ENCODE data around the gene NEDD4L. TPM values are rescaled to one million over a fixed set of nuclear protein-coding genes. Genes with fewer than 3 reads are reported as not detected.

The NEDD4L gene
- polyA plus RNA-seq, 1 donor (not counting 4 experiments of a cell fraction or from before 2014, with no cell fraction given) = 52.6 TPM

GRCh38 chr18:58350526-58350925, 306.5 kb downstream of the NEDD4L start:
- H3K36me3 ChIP-seq (ENCODE audit: control insufficient read depth in 2 of 2, extremely low read depth in 1 of 2, insufficient read depth in 2 of 2, low read length in 2 of 2) = peaks cover 31 to 35% of the 10 kb centered on the region in 2 experiments
- FAIRE-seq = no peak

GRCh38 chr18:58351776-58352175, 307.8 kb downstream of the NEDD4L start:
- H2AFZ ChIP-seq (ENCODE audit: control insufficient read depth, low read length) = no peak overlapping the region
- H3K9me1 ChIP-seq (ENCODE audit: control insufficient read depth, extremely low read depth, insufficient read depth, low read length) = no peaks in the 10 kb centered on the region
- DNase-seq (ENCODE audit: low read depth, low spot score) (no peak), FAIRE-seq (no peak)
- no peak for TF ChIP-seq CTCF (optimal IDR thresholded peaks at IDR 0.05 in 1 of 3, IDR thresholded peaks at IDR 0.05 in 1 of 3, conservative IDR thresholded peaks at IDR 0.05 in 1 of 3; ENCODE audit: extremely low read depth in 1 of 3, insufficient read depth in 2 of 3, low read length in 3 of 3)
- no peak for TF ChIP-seq EZH2 (IDR thresholded peaks at IDR 0.05; ENCODE audit: low read length)
- no peaks in the 10 kb centered on the region for H3K27me3 ChIP-seq (ENCODE audit: control insufficient read depth, extremely low read depth, insufficient read depth, low read length)
- no peaks in the 10 kb centered on the region for H3K4me1 ChIP-seq (ENCODE audit: control insufficient read depth, extremely low read depth, insufficient read depth, low read length)
- H3K79me2 ChIP-seq (ENCODE audit: control insufficient read depth, insufficient read depth, low read length) = no peaks in the 10 kb centered on the region
- H3K9me3 ChIP-seq (ENCODE audit: control insufficient read depth, low read depth, low read length) = no peaks in the 10 kb centered on the region
- H3K9ac ChIP-seq (ENCODE audit: control insufficient read depth, extremely low read depth, insufficient read depth, low read length) = no peak overlapping the region
- no peak overlapping the region for H3K27ac ChIP-seq (ENCODE audit: control insufficient read depth, insufficient read depth, low read length)
- H4K20me1 ChIP-seq (ENCODE audit: control insufficient read depth, extremely low read depth, insufficient read depth, low read length) = no peaks in the 10 kb centered on the region
- H3K4me2 ChIP-seq (ENCODE audit: control insufficient read depth, extremely low read depth, insufficient read depth, low read depth, low read length) = no peak overlapping the region
- no peak overlapping the region for H3K4me3 ChIP-seq (ENCODE audit: control insufficient read depth in 2 of 3, extremely low read depth in 1 of 3, insufficient read depth in 2 of 3, low read depth in 1 of 3, low read length in 3 of 3)
- dilution Hi-C loops (cut with MboI; ENCODE audit: extremely low pct_ligation_motif_present, low sequenced_read_pairs) = no loop called here
- peaks cover 31% of the 10 kb centered on the region in 2 experiments for H3K36me3 ChIP-seq (ENCODE audit: control insufficient read depth in 2 of 2, extremely low read depth in 1 of 2, insufficient read depth in 2 of 2, low read length in 2 of 2)

More at GRCh38 chr18:58350526-58350925, 306.5 kb downstream of the NEDD4L start:
- H3K4me1 ChIP-seq (ENCODE audit: control insufficient read depth, extremely low read depth, insufficient read depth, low read length) = no peaks in the 10 kb centered on the region
- DNase-seq (ENCODE audit: low read depth, low spot score) = no peak
- no peak overlapping the region for H3K9ac ChIP-seq (ENCODE audit: control insufficient read depth, extremely low read depth, insufficient read depth, low read length)
- TF ChIP-seq CTCF (optimal IDR thresholded peaks at IDR 0.05 in 1 of 3, IDR thresholded peaks at IDR 0.05 in 1 of 3, conservative IDR thresholded peaks at IDR 0.05 in 1 of 3; ENCODE audit: extremely low read depth in 1 of 3, insufficient read depth in 2 of 3, low read length in 3 of 3) (no peak), EZH2 (IDR thresholded peaks at IDR 0.05; ENCODE audit: low read length) (no peak)
- H3K4me2 ChIP-seq (ENCODE audit: control insufficient read depth, extremely low read depth, insufficient read depth, low read depth, low read length) = no peak overlapping the region
- H3K27ac ChIP-seq (ENCODE audit: control insufficient read depth, insufficient read depth, low read length) = no peak overlapping the region
- no peaks in the 10 kb centered on the region for H3K27me3 ChIP-seq (ENCODE audit: control insufficient read depth, extremely low read depth, insufficient read depth, low read length)
- H4K20me1 ChIP-seq (ENCODE audit: control insufficient read depth, extremely low read depth, insufficient read depth, low read length) = no peaks in the 10 kb centered on the region
- dilution Hi-C loops (cut with MboI; ENCODE audit: extremely low pct_ligation_motif_present, low sequenced_read_pairs) = no loop called here
- no peaks in the 10 kb centered on the region for H3K79me2 ChIP-seq (ENCODE audit: control insufficient read depth, insufficient read depth, low read length)
- no peaks in the 10 kb centered on the region for H3K9me1 ChIP-seq (ENCODE audit: control insufficient read depth, extremely low read depth, insufficient read depth, low read length)
- no peak overlapping the region for H3K4me3 ChIP-seq (ENCODE audit: control insufficient read depth in 2 of 3, extremely low read depth in 1 of 3, insufficient read depth in 2 of 3, low read depth in 1 of 3, low read length in 3 of 3)
- no peak overlapping the region for H2AFZ ChIP-seq (ENCODE audit: control insufficient read depth, low read length)
- no peaks in the 10 kb centered on the region for H3K9me3 ChIP-seq (ENCODE audit: control insufficient read depth, low read depth, low read length)

All from keratinocyte (primary cell).